Liver (tissue), 9 donors: Measurements from ENCODE around the gene FN1. TPM values are rescaled to one million over a fixed set of nuclear protein-coding genes. Genes with fewer than 3 reads are reported as not detected.

Experiments used
- DNase-seq: peaks from one replicate; pipeline ENCODE4 v3.0.0-alpha.2; 2017; ENCODE audit warnings: low spot score
- H3K27ac ChIP-seq, 2 donors: one replicate each; pipeline ENCODE4 v1.7.0; 2013; ENCODE audit warnings: inconsistent platforms in 2 of 2, low read length in 2 of 2, control low read depth in 1 of 2, low read depth in 1 of 2, mild to moderate bottlenecking in 1 of 2
- H3K27me3 ChIP-seq, 4 donors: one replicate each; pipeline versions ENCODE4 v1.6.1 to v1.7.0; 2013; ENCODE audit warnings: low read length in 3 of 4, inconsistent platforms in 1 of 4, mild to moderate bottlenecking in 1 of 4, moderate library complexity in 1 of 4; ENCODE audit not compliant: control insufficient read depth in 4 of 4, insufficient read depth in 4 of 4
- H3K36me3 ChIP-seq, 4 donors: one replicate each; pipeline versions ENCODE4 v1.6.1 to v1.7.0; 2013; ENCODE audit warnings: low read length in 3 of 4, mild to moderate bottlenecking in 3 of 4, low read depth in 1 of 4, moderate library complexity in 1 of 4; ENCODE audit not compliant: control insufficient read depth in 4 of 4, insufficient read depth in 3 of 4
- H3K4me1 ChIP-seq, 4 donors: one replicate each; pipeline versions ENCODE4 v1.6.1 to v1.7.0; 2013; ENCODE audit warnings: low read length in 3 of 4, mild to moderate bottlenecking in 3 of 4, moderate library complexity in 1 of 4; ENCODE audit not compliant: control insufficient read depth in 4 of 4, insufficient read depth in 4 of 4
- H3K4me3 ChIP-seq, 3 donors: one replicate each; pipeline versions ENCODE4 v1.6.1 to v1.7.0; 2013; ENCODE audit warnings: low read length in 3 of 3, control low read depth in 1 of 3, low read depth in 1 of 3, mild to moderate bottlenecking in 1 of 3
- H3K9ac ChIP-seq, 2 donors: one replicate each; pipeline ENCODE4 v1.7.0; 2013; ENCODE audit warnings: low read length in 2 of 2, mild to moderate bottlenecking in 2 of 2, moderate library complexity in 2 of 2, control low read depth in 1 of 2, low read depth in 1 of 2
- H3K9me3 ChIP-seq, 4 donors: one replicate each; pipeline versions ENCODE4 v1.6.1 to v1.7.0; 2013; ENCODE audit warnings: low read length in 3 of 4; ENCODE audit not compliant: control insufficient read depth in 4 of 4
- EGR1 ChIP-seq, 2 donors: IDR thresholded peaks; 2 replicates each; pipeline ENCODE4 v1.6.1; 2016 to 2018; ENCODE audit warnings: antibody characterized with exemption in 2 of 2, low read depth in 2 of 2
- FOXA1 ChIP-seq: IDR thresholded peaks from 2 replicates; pipeline ENCODE4 v1.6.1; 2016; ENCODE audit warnings: antibody characterized with exemption
- FOXA2 ChIP-seq: IDR thresholded peaks from 2 replicates; pipeline ENCODE4 v1.6.1; 2016; ENCODE audit warnings: antibody characterized with exemption
- GABPA ChIP-seq, 2 donors: IDR thresholded peaks in 1 of 2; conservative IDR thresholded peaks in 1 of 2; 2 replicates each; pipeline ENCODE4 v1.6.1; 2016; ENCODE audit warnings: antibody characterized with exemption in 2 of 2, mild to moderate bottlenecking in 1 of 2, moderate library complexity in 1 of 2
- HNF4A ChIP-seq, 2 donors: conservative IDR thresholded peaks; 2 replicates each; pipeline ENCODE4 v1.6.1; 2016; ENCODE audit warnings: antibody characterized with exemption in 2 of 2, mild to moderate bottlenecking in 2 of 2
- HNF4G ChIP-seq: IDR thresholded peaks from 2 replicates; pipeline ENCODE4 v1.6.1; 2016; ENCODE audit warnings: antibody characterized with exemption
- JUND ChIP-seq, 2 donors: IDR thresholded peaks; 2 replicates each; pipeline ENCODE4 v1.6.1; 2016; ENCODE audit warnings: antibody characterized with exemption in 2 of 2
- NR2F2 ChIP-seq: IDR thresholded peaks from 2 replicates; pipeline ENCODE4 v1.6.1; 2016; ENCODE audit warnings: antibody characterized with exemption
- RXRA ChIP-seq, 2 donors: IDR thresholded peaks; 2 replicates each; pipeline ENCODE4 v1.6.1; 2017 to 2018; ENCODE audit warnings: antibody characterized with exemption in 2 of 2, mild to moderate bottlenecking in 1 of 2
- SP1 ChIP-seq: IDR thresholded peaks from 2 replicates; pipeline ENCODE4 v1.6.1; 2018; ENCODE audit warnings: antibody characterized with exemption, mild to moderate bottlenecking
- TAF1 ChIP-seq: conservative IDR thresholded peaks from 2 replicates; pipeline ENCODE4 v1.6.1; 2016; ENCODE audit warnings: antibody characterized with exemption, mild to moderate bottlenecking
- YY1 ChIP-seq: IDR thresholded peaks from 2 replicates; pipeline ENCODE4 v1.6.1; 2016; ENCODE audit warnings: antibody characterized with exemption, mild to moderate bottlenecking
- WGBS: extraction: QIAGEN DNeasy Blood & Tissue Kit; methylation state at CpG from one replicate; pipeline ENCODE4 v1.1.7; 2013; 5-methylcytosine and 5-hydroxymethylcytosine counted together
- polyA plus RNA-seq, 2 donors: library from polyadenylated mRNA; stranded (reverse) in 1 of 2; unstranded in 1 of 2; fragments of 200-250 nt in 1 of 2; fragments of >200 nt in 1 of 2; fragmentation: Nextera tagmentation in 1 of 2; extraction: Ambion mirVana in 1 of 2; gene quantifications; one replicate each; pipeline versions ENCODE4 v1.2.1 to v1.2.3, GENCODE V29; 2013 to 2015
- total RNA-seq, 2 donors: library from RNA; depleted of rRNA; stranded (reverse); fragments of >200 nt; gene quantifications; one replicate each; pipeline ENCODE4 v1.2.3, GENCODE V29; 2014
- TF ChIP-seq, protein P1 (sequence below): fragments of 150-350 bp; IDR thresholded peaks from 2 replicates; pipeline ENCODE4 v1.5.1; 2017; ENCODE audit warnings: improper control_type of control experiment, low read depth, low read length; ENCODE audit not compliant: missing input control
- TF ChIP-seq, protein P2 (sequence below): IDR thresholded peaks from 2 replicates; pipeline ENCODE4 v1.6.1; 2016; ENCODE audit warnings: antibody characterized with exemption
- TF ChIP-seq, protein P3 (sequence below): IDR thresholded peaks from 2 replicates; pipeline ENCODE4 v1.6.1; 2016; ENCODE audit warnings: antibody characterized with exemption, mild to moderate bottlenecking
- TF ChIP-seq, protein P4 (sequence below): IDR thresholded peaks from 2 replicates; pipeline ENCODE4 v1.6.1; 2016; ENCODE audit warnings: antibody characterized with exemption
- donor health status: healthy.
- donor health status: healthy.
- donor health status: healthy.
- donor health status: healthy.
- donor health status: healthy.

The FN1 gene
- total and polyA plus RNA-seq, 4 donors, result 545 to 1,402 (median 837) TPM

DNA sequence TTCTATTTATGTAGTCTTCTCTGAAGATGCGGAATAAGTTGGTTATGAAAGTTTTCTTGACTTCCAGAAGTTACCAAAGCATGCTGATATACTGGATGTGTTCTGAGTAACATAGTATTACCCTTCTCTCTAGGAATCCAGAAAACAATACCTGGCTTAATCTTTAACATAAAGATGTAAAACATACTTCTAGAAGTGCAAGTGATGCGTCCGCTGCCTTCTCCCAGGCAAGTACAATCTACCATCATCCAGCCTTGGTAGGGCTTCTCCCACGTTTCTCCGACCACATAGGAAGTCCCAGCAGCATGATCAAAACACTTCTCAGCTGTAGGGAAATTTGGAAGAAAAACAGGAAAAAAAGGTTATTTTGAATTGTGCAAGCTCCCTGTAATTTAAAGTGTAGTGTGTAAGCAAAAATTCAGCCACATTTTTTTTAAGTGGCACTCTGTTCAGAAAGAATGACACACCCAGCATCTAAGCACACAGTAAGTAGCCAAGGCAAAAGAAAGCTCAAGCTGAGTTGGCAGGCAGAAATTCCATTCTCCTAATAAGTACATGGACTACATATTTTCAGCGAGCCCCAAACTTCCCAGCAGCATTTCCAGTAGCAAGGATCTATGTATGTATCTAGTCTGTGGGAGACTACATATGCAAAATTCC, 5.2 kb downstream of the FN1 start:
- TF ChIP-seq JUND (IDR thresholded peaks at IDR 0.05) (no peak), HNF4A (conservative IDR thresholded peaks at IDR 0.05) (no peak), TAF1 (no peak), GABPA (IDR thresholded peaks at IDR 0.05 in 1 of 2, conservative IDR thresholded peaks at IDR 0.05 in 1 of 2) (no peak), YY1 (no peak), EGR1 (IDR thresholded peaks at IDR 0.05; ENCODE audit: low read depth in 2 of 2) (no peak), FOXA1 (no peak), RXRA (IDR thresholded peaks at IDR 0.05) (no peak), NR2F2 (no peak), HNF4G (no peak), FOXA2 (no peak)
- TF ChIP-seq, protein P1, sequence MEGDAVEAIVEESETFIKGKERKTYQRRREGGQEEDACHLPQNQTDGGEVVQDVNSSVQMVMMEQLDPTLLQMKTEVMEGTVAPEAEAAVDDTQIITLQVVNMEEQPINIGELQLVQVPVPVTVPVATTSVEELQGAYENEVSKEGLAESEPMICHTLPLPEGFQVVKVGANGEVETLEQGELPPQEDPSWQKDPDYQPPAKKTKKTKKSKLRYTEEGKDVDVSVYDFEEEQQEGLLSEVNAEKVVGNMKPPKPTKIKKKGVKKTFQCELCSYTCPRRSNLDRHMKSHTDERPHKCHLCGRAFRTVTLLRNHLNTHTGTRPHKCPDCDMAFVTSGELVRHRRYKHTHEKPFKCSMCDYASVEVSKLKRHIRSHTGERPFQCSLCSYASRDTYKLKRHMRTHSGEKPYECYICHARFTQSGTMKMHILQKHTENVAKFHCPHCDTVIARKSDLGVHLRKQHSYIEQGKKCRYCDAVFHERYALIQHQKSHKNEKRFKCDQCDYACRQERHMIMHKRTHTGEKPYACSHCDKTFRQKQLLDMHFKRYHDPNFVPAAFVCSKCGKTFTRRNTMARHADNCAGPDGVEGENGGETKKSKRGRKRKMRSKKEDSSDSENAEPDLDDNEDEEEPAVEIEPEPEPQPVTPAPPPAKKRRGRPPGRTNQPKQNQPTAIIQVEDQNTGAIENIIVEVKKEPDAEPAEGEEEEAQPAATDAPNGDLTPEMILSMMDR, result no peak
- TF ChIP-seq, protein P2, sequence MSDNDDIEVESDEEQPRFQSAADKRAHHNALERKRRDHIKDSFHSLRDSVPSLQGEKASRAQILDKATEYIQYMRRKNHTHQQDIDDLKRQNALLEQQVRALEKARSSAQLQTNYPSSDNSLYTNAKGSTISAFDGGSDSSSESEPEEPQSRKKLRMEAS, result no peak
- WGBS, result 89% methylated on average over 6 of the region's 6 CpGs
- Histone ChIP-seq H3K36me3 (peaks cover 0 to 69% (median 38%) of the 10 kb centered on the region in 4 donors), H3K27me3 (no peaks in the 10 kb centered on the region), H3K9ac (no peak overlapping the region), H3K9me3 (no peaks in the 10 kb centered on the region), H3K4me1 (peaks cover 3 to 35% (median 7%) of the 10 kb centered on the region in 4 donors), H3K4me3 (no peak overlapping the region), H3K27ac (no peak overlapping the region)
- no peak for DNase-seq

DNA sequence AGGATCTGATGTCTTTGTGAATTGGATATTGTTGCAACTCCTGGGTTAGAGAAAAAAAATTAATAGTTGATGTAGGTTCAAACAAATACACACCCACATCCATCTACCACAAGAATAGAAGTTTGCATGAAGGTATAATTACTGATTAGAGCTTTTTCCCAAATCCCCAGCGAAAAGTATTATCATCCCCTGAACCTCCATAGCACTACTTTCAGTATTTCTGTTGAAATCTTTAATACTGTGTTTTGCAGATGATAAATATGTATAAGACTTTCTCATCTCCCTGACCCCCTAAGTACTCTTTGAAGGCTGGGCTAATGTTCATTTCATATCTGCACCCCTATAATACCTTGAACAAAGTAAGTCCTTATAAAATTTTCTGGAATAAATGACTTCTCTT, 6.4 kb downstream of the FN1 start:
- H3K9me3 ChIP-seq, result no peaks in the 10 kb centered on the region
- TF ChIP-seq FOXA1, result no peak
- TF ChIP-seq NR2F2, result no peak
- TF ChIP-seq, protein P3, sequence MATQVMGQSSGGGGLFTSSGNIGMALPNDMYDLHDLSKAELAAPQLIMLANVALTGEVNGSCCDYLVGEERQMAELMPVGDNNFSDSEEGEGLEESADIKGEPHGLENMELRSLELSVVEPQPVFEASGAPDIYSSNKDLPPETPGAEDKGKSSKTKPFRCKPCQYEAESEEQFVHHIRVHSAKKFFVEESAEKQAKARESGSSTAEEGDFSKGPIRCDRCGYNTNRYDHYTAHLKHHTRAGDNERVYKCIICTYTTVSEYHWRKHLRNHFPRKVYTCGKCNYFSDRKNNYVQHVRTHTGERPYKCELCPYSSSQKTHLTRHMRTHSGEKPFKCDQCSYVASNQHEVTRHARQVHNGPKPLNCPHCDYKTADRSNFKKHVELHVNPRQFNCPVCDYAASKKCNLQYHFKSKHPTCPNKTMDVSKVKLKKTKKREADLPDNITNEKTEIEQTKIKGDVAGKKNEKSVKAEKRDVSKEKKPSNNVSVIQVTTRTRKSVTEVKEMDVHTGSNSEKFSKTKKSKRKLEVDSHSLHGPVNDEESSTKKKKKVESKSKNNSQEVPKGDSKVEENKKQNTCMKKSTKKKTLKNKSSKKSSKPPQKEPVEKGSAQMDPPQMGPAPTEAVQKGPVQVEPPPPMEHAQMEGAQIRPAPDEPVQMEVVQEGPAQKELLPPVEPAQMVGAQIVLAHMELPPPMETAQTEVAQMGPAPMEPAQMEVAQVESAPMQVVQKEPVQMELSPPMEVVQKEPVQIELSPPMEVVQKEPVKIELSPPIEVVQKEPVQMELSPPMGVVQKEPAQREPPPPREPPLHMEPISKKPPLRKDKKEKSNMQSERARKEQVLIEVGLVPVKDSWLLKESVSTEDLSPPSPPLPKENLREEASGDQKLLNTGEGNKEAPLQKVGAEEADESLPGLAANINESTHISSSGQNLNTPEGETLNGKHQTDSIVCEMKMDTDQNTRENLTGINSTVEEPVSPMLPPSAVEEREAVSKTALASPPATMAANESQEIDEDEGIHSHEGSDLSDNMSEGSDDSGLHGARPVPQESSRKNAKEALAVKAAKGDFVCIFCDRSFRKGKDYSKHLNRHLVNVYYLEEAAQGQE, result no peak
- no peak for TF ChIP-seq HNF4A (conservative IDR thresholded peaks at IDR 0.05)
- TF ChIP-seq SP1, result no peak
- TF ChIP-seq, protein P4, sequence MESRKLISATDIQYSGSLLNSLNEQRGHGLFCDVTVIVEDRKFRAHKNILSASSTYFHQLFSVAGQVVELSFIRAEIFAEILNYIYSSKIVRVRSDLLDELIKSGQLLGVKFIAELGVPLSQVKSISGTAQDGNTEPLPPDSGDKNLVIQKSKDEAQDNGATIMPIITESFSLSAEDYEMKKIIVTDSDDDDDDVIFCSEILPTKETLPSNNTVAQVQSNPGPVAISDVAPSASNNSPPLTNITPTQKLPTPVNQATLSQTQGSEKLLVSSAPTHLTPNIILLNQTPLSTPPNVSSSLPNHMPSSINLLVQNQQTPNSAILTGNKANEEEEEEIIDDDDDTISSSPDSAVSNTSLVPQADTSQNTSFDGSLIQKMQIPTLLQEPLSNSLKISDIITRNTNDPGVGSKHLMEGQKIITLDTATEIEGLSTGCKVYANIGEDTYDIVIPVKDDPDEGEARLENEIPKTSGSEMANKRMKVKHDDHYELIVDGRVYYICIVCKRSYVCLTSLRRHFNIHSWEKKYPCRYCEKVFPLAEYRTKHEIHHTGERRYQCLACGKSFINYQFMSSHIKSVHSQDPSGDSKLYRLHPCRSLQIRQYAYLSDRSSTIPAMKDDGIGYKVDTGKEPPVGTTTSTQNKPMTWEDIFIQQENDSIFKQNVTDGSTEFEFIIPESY, result no peak
- no peak overlapping the region for H3K9ac ChIP-seq
- H3K36me3 ChIP-seq, result peaks cover 0 to 77% (median 47%) of the 10 kb centered on the region in 4 donors
- H3K4me3 ChIP-seq, result no peak overlapping the region
- H3K27ac ChIP-seq, result no peak overlapping the region
- H3K4me1 ChIP-seq, result peaks cover 3 to 29% (median 9%) of the 10 kb centered on the region in 4 donors
- no peak for DNase-seq
- WGBS, result 96% methylated on average over 1 of the region's 1 CpG
- no peaks in the 10 kb centered on the region for H3K27me3 ChIP-seq
